ENCODE measurements around the gene CNTNAP2.

GRCh38 chr7:148161776-148162175, 2045.2 kb downstream of the CNTNAP2 start:
- TF ChIP-seq POLR2AphosphoS5 (IDR thresholded peaks at IDR 0.05; ENCODE audit: borderline replicate concordance, low read depth, low read length) (no peak), EZH2 (IDR thresholded peaks at IDR 0.05) (no peak)
